ENCODE results near the gene KCNK16.

KCNK16 gene

GRCh38 chr6:39341352-39341751 is 18.9 kb upstream of the KCNK16 start:
- DNase-seq: no peak

- DNase-seq: no peak
These were observed 17.5 kb upstream of the KCNK16 start for GRCh38 chr6:39339868-39340550.

- DNase-seq: no peak
These were observed 16.8 kb upstream of the KCNK16 start for GRCh38 chr6:39339096-39339867.

- no peak for DNase-seq
These were observed 15.9 kb upstream of the KCNK16 start for GRCh38 chr6:39338397-39338796.

GRCh38 chr6:39335780-39336545 is 13.5 kb upstream of the KCNK16 start:
- no peak for DNase-seq

- DNase-seq: no peak
These were observed 11.3 kb upstream of the KCNK16 start for GRCh38 chr6:39333644-39334438.

GRCh38 chr6:39330476-39330875 is 8.0 kb upstream of the KCNK16 start:
- DNase-seq: no peak

GRCh38 chr6:39330057-39330456 is 7.6 kb upstream of the KCNK16 start:
- no peak for DNase-seq

- no peak for DNase-seq
These were observed 5.6 kb upstream of the KCNK16 start for GRCh38 chr6:39328066-39328465.

GRCh38 chr6:39327507-39327906 is 5.0 kb upstream of the KCNK16 start:
- DNase-seq: no peak

GRCh38 chr6:39321761-39322160 is 741 bp downstream of the KCNK16 start:
- no peak for DNase-seq

GRCh38 chr6:39320363-39320984 is 2.0 kb downstream of the KCNK16 start:
- DNase-seq: no peak

GRCh38 chr6:39319621-39320362 is 2.7 kb downstream of the KCNK16 start:
- DNase-seq: no peak

GRCh38 chr6:39317256-39317655 is 5.2 kb downstream of the KCNK16 start:
- no peak for DNase-seq

GRCh38 chr6:39314273-39314795 is 8.2 kb downstream of the KCNK16 start, which contains the start of gene KCNK17:
Gene KCNK17 (minus strand): TSS chr6:39314419. CDS start chr6:39314320, 99 bp downstream.
- DNase-seq: no peak

GRCh38 chr6:39313526-39314272 is 8.8 kb downstream of the KCNK16 start:
- DNase-seq: no peak

- no peak for DNase-seq
These were observed 9.5 kb downstream of the KCNK16 start for GRCh38 chr6:39312912-39313525.

- no peak for DNase-seq
These were observed 12.0 kb downstream of the KCNK16 start for GRCh38 chr6:39310542-39310941.

- DNase-seq: peak; percentile 57
These were observed 12.5 kb downstream of the KCNK16 start for GRCh38 chr6:39309942-39310531.

- no peak for DNase-seq
These were observed 15.0 kb downstream of the KCNK16 start for GRCh38 chr6:39307462-39307861.
